Measurements from ENCODE around the gene TGM2. TPM values are rescaled to one million over a fixed set of nuclear protein-coding genes. Genes with fewer than 3 reads are reported as not detected.
A peak's percentile ranks its signal among the peaks of the same experiment; 100 is the strongest.

The TGM2 gene
- total RNA-seq, 1 donor from 2014 or later: 529 TPM

DNA sequence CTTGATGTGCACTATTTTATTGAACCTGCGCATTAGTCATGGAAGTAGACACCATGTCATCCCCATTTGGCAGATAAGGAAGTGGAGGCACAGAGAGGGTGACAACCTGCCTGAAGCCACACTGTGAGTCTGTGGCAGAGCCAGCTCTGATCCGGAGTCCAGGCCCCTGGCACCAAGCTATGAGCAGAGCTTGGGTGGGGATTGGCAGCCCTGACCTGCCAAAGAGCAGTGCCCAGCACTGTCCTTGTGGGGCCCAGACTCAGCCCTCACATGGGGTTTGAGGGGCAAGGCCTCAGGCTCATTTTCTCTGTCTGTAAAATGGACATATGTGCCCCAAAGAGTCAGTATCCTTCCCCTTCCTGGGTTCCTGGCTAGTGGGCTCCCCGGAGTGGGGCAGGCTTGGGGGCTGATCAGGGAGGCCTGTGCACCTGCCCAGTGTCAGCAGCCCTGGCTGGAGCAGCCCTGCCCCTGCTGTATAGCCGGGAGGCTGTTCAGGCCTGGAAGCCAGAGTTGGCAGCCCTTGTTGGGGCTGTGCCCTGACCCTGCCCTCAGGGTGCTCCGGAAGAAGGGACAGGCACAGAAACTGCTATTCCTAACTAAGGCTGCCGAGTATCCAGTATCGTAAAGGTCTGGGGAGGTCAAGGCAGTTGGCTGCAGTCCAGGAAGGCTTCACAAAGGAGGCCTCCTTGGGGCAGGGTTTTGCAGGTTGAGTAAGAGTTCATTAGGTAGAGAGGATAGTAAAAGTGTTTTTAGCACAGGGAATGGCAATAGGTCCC is 38.7 kb downstream of the TGM2 start:
- peak in 1 of 2 donors; percentile 68 for DNase-seq (ENCODE audit: low spot score in 2 of 2)
- no peaks in the 10 kb centered on the region for H3K27me3 ChIP-seq
- H3K4me1 ChIP-seq: peaks cover 15 to 30% of the 10 kb centered on the region in 2 donors
- intact Hi-C loops (cut with DNase I): loop anchor here (2.0 kb wide), 1 partner anchor 18 kb away; no protein-coding TSS in a partner anchor
- H3K27ac ChIP-seq: peak overlapping the region; percentile 85 to 87
- peaks cover 19 to 21% of the 10 kb centered on the region in 2 donors for H3K36me3 ChIP-seq
- TF ChIP-seq, protein P1, sequence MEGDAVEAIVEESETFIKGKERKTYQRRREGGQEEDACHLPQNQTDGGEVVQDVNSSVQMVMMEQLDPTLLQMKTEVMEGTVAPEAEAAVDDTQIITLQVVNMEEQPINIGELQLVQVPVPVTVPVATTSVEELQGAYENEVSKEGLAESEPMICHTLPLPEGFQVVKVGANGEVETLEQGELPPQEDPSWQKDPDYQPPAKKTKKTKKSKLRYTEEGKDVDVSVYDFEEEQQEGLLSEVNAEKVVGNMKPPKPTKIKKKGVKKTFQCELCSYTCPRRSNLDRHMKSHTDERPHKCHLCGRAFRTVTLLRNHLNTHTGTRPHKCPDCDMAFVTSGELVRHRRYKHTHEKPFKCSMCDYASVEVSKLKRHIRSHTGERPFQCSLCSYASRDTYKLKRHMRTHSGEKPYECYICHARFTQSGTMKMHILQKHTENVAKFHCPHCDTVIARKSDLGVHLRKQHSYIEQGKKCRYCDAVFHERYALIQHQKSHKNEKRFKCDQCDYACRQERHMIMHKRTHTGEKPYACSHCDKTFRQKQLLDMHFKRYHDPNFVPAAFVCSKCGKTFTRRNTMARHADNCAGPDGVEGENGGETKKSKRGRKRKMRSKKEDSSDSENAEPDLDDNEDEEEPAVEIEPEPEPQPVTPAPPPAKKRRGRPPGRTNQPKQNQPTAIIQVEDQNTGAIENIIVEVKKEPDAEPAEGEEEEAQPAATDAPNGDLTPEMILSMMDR (IDR thresholded peaks at IDR 0.05): no peak
- H3K4me3 ChIP-seq: no peak overlapping the region
- no peaks in the 10 kb centered on the region for H3K9me3 ChIP-seq

DNA sequence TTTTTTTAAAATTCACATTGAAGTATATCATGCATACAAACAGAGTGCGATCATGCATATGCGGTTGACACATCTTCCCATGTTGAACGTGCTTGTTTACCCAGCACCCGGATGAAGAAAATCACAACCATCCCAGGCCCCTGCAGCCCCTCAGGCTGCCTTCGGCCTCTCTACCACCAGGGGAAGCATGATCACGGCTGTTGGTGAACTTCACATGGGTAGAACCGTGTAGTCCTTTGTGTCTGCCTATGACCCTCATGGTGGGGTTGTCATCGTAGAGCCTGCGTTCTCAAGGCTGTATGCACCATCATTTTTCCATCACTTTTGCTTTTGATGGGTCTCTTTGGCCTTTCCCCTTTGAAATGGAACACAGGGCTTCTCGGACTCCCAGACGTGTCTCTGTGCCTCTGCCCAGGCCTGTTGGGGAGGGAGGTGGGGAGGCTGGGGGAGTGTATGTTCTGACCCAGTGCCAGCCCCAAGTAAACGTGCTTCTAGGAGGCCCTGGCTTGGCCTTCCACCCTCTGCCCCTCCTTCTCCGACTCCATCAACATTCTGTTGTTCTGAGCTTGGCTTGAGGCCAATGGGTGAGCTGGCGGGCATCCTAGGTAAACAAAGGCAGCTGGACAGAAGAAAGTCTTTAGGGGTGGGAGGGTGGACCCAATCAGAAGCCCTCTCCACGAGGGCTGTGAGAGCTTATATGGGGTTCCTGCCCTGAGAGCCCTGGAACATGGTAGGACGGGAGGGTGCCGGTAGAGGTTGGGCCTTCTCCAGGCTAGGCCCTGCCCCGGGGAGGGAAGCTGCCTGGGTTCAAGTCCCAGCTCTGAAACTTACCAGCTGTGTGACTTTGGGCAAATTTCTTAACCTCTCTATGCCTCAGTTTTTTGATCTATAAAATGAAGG is 39.7 kb downstream of the TGM2 start:
- Histone ChIP-seq H3K36me3 (peaks cover 11 to 14% of the 10 kb centered on the region in 2 donors), H3K4me1 (peaks cover 15 to 30% of the 10 kb centered on the region in 2 donors), H3K27me3 (no peaks in the 10 kb centered on the region), H3K4me3 (no peak overlapping the region), H3K27ac (peak overlapping the region; percentile 85 to 87), H3K9me3 (no peaks in the 10 kb centered on the region)
- intact Hi-C loops (cut with DNase I): loop anchor here (1.0 to 2.0 kb wide), 3 partner anchors 15 to 50 kb away; no protein-coding TSS in a partner anchor
- DNase-seq (ENCODE audit: low spot score in 2 of 2): peak; percentile 77 to 92
- TF ChIP-seq, protein P1 (IDR thresholded peaks at IDR 0.05): peak in 2 of 3 experiments; percentile 25

DNA sequence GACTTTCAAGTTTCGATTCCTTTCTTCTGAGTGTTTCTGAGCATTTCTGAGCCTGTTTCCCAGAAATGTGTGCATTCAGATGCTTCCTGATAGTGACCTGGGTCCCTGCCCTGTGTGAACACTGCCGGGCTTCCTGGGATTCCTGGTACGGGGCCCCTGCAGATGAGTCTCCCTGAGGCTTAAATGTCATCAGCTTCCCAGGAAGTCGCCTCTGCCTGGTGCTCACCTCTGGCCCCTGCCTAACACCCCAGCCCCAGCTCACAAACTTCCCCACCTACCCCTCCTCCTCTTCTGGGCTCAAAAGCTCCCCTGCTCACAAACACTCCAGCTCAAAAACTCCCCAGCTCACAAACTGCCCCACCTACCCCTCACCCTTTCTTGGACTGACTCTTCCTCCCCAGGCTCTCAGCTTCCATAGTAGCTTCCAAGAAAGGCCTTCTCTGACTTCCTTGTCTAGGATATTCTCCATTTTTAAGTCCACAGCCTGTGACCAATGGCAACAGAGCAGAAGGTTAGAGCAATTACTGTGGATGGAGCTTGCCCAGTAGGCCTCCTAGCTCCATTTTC is 42.0 kb downstream of the TGM2 start:
- H3K36me3 ChIP-seq: no peaks in the 10 kb centered on the region
- H3K4me1 ChIP-seq: peaks cover 15 to 30% of the 10 kb centered on the region in 2 donors
- no peak overlapping the region for H3K4me3 ChIP-seq
- TF ChIP-seq, protein P1 (IDR thresholded peaks at IDR 0.05): no peak
- no peaks in the 10 kb centered on the region for H3K27me3 ChIP-seq
- peak overlapping the region; percentile 22 to 61 for H3K27ac ChIP-seq
- H3K9me3 ChIP-seq: no peaks in the 10 kb centered on the region
- intact Hi-C loops (cut with DNase I): no loop called here
- DNase-seq (ENCODE audit: low spot score in 2 of 2): peak in 1 of 2 donors; percentile 66

DNA sequence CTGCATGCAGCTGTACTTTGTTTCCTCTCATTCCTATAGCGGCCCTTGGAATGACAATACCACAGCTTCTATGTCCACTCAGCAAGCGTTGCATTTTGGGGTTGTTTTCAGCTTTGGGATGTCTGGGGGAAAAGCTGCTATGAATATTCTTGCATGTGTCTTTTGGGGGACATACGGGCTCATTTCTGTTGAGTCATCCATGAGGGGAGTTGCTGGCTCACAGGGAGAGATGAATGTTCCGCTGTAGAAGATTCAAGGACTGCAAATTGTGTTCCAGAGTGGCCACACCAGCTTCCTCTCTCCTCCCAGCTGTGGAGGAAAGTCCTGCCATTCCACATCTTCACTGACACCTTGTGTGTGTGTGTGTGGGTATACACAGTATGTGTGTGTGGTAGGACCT is 43.3 kb downstream of the TGM2 start:
- peak in 1 of 2 donors; percentile 33 for DNase-seq (ENCODE audit: low spot score in 2 of 2)
- Histone ChIP-seq H3K27ac (no peak overlapping the region), H3K27me3 (no peaks in the 10 kb centered on the region), H3K4me1 (peaks cover 15 to 30% of the 10 kb centered on the region in 2 donors), H3K36me3 (no peaks in the 10 kb centered on the region), H3K4me3 (no peak overlapping the region), H3K9me3 (no peaks in the 10 kb centered on the region)
- intact Hi-C loops (cut with DNase I): no loop called here
- TF ChIP-seq, protein P1 (IDR thresholded peaks at IDR 0.05): no peak

DNA sequence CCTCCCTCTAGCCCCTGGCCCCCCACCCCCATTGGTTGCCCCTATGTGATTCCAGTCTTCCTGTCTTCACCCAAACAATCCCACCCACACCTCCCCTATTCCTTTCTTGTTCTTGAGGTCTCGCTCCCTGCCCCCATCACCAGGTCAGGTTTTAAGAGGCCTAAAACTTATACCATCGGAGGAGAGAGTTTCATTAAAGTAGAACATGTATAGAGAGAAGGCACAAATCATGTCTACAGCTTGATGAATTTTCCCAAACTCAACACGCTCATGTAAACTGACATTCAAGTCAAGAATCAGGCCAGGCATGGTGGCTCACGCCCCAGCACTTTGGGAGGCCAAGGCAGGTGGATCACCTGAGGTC is 44.5 kb downstream of the TGM2 start:
- peak in 1 of 2 donors; percentile 41 for DNase-seq (ENCODE audit: low spot score in 2 of 2)
- peaks cover 6 to 19% of the 10 kb centered on the region in 2 donors for H3K4me1 ChIP-seq
- intact Hi-C loops (cut with DNase I): no loop called here

More for the DNA sequence above, 44.5 kb downstream of the TGM2 start:
- Histone ChIP-seq H3K27me3 (no peaks in the 10 kb centered on the region), H3K9me3 (no peaks in the 10 kb centered on the region), H3K36me3 (no peaks in the 10 kb centered on the region), H3K4me3 (no peak overlapping the region), H3K27ac (peak overlapping the region; percentile 13 to 44)
- TF ChIP-seq, protein P1 (IDR thresholded peaks at IDR 0.05): no peak

Data from ascending aorta (tissue), 2 donors.